Activated B cell treated with CpG ODN at 0.5 μM for 24 hours (primary cell): ENCODE results near the gene PHACTR2. TPM values are rescaled to one million over a fixed set of nuclear protein-coding genes. Genes with fewer than 3 reads are reported as not detected.
A peak's percentile ranks its signal among the peaks of the same experiment; 100 is the strongest.

ENCODE experiments used
- ATAC-seq: fragments of 200-7000 bp; cut with Tn5 transposase; one replicate; pipeline ENCODE4 v1.10.0; 2021; ENCODE audit warnings: low read depth, mild to moderate bottlenecking, moderate library complexity
- CTCF ChIA-PET: fragments of 350-600 bp; sonication (Branson Sonifier 250); formaldehyde crosslinking; loops from one replicate; lab custom pipeline; 2021; ENCODE audit warnings: antibody characterized with exemption; lab: Charles Lee
- POLR2A ChIA-PET: fragments of 350-600 bp; sonication (Branson Sonifier 250); formaldehyde crosslinking; loops from one replicate; lab custom pipeline; 2021; ENCODE audit warnings: antibody characterized with exemption; lab: Charles Lee
- DNase-seq: peaks from one replicate; pipeline ENCODE4 v3.0.0; 2022
- H3K27ac Mint-ChIP-seq: one replicate; pipeline ENCODE4 v1.8.0; 2020; ENCODE audit warnings: mixed read lengths
- H3K27me3 Mint-ChIP-seq: one replicate; pipeline ENCODE4 v1.8.0; 2021; ENCODE audit warnings: mixed read lengths
- H3K36me3 Mint-ChIP-seq: one replicate; pipeline ENCODE4 v1.8.0; 2021; ENCODE audit warnings: low read depth, mixed read lengths
- H3K4me1 Mint-ChIP-seq: one replicate; pipeline ENCODE4 v1.8.0; 2021; ENCODE audit warnings: mixed read lengths
- H3K4me3 Mint-ChIP-seq: one replicate; pipeline ENCODE4 v1.8.0; 2020; ENCODE audit warnings: mild to moderate bottlenecking, mixed read lengths
- H3K9me3 Mint-ChIP-seq: one replicate; pipeline ENCODE4 v1.8.0; 2020; ENCODE audit warnings: mixed read lengths
- CTCF ChIP-seq: fragments of 200-600 bp; IDR thresholded peaks from one replicate; pipeline ENCODE4 v1.8.0; 2022; ENCODE audit warnings: antibody characterized with exemption, mild to moderate bottlenecking
- intact Hi-C: fragments of 100-400 bp; cut with micrococcal nuclease; formaldehyde crosslinking; loops from one replicate; pipeline ENCODE4 v1.15.1; 2024
- total RNA-seq: library from RNA; stranded (reverse); gene quantifications from 2 replicates; pipeline ENCODE4 v1.2.3, GENCODE V29; 2022

The PHACTR2 gene
- total RNA-seq, 1 donor from 2014 or later, result 11.7 TPM

- CTCF ChIA-PET, result no interaction called here
- Mint-ChIP-seq H3K9me3 (no peaks in the 10 kb centered on the region), H3K36me3 (peaks cover 12% of the 10 kb centered on the region), H3K4me3 (no peak overlapping the region), H3K4me1 (peaks cover 11% of the 10 kb centered on the region), H3K27me3 (no peaks in the 10 kb centered on the region), H3K27ac (no peak overlapping the region)
- no peak for TF ChIP-seq CTCF
- DNase-seq, result no peak
- POLR2A ChIA-PET, result no interaction called here
- no peak for ATAC-seq
- intact Hi-C loops, result no loop called here
Measured at GRCh38 chr6:143839196-143839595, 161.4 kb downstream of the PHACTR2 start.

- Mint-ChIP-seq H3K9me3 (no peaks in the 10 kb centered on the region), H3K27me3 (no peaks in the 10 kb centered on the region), H3K36me3 (peaks cover 26% of the 10 kb centered on the region), H3K4me1 (peaks cover 17% of the 10 kb centered on the region), H3K27ac (no peak overlapping the region), H3K4me3 (peak overlapping the region; percentile 11)
- intact Hi-C loops, result loop anchor here (5.0 to 10.0 kb wide), 5 partner anchors 102 to 1894 kb away; partner anchors contain the start of genes EPM2A and FUCA2
- no peak for TF ChIP-seq CTCF
- DNase-seq (no peak), ATAC-seq (no peak)
- ChIA-PET CTCF (no interaction called here), POLR2A (no interaction called here)
Measured at GRCh38 chr6:143840595-143841265, 163.0 kb downstream of the PHACTR2 start.

GRCh38 chr6:143842461-143842901 is 164.7 kb downstream of the PHACTR2 start:
- H3K4me3 Mint-ChIP-seq, result peak overlapping the region; percentile 92
- ChIA-PET CTCF (interaction anchor here (0.8 to 1.7 kb wide), 3 partner anchors 98 to 267 kb away, joined by 3 to 8 read pairs (median 4); no protein-coding TSS in a partner anchor), POLR2A (interaction anchor here (0.6 to 2.0 kb wide), 9 partner anchors 10 to 1893 kb away, joined by 3 to 17 read pairs (median 4); partner anchors contain the start of genes ADAT2, PEX3 and SF3B5)
- TF ChIP-seq CTCF, result no peak
- peak overlapping the region; percentile 96 for H3K27ac Mint-ChIP-seq
- H3K9me3 Mint-ChIP-seq, result no peaks in the 10 kb centered on the region
- peak; percentile 40 for ATAC-seq
- H3K4me1 Mint-ChIP-seq, result peaks cover 17% of the 10 kb centered on the region
- no peaks in the 10 kb centered on the region for H3K27me3 Mint-ChIP-seq
- peaks cover 43% of the 10 kb centered on the region for H3K36me3 Mint-ChIP-seq
- intact Hi-C loops, result loop anchor here (5.0 to 10.0 kb wide), 5 partner anchors 100 to 1892 kb away; partner anchors contain the start of genes EPM2A and FUCA2
- DNase-seq, result no peak

GRCh38 chr6:143842902-143843676 is 165.3 kb downstream of the PHACTR2 start, which contains the start of gene LTV1:
Gene LTV1 (plus strand): TSS chr6:143843338. CDS start chr6:143843478, 140 bp downstream.
- H3K4me3 Mint-ChIP-seq, result peak within 1 kb of the TSS; percentile 92

More at GRCh38 chr6:143842902-143843676, 165.3 kb downstream of the PHACTR2 start, which contains the start of gene LTV1:
- H3K36me3 Mint-ChIP-seq, result peaks cover 48% of the 10 kb centered on the region
- CTCF ChIA-PET, result interaction anchor here (0.7 to 1.7 kb wide), 4 partner anchors 10 to 268 kb away, joined by 3 to 8 read pairs (median 4); no protein-coding TSS in a partner anchor
- peaks cover 17% of the 10 kb centered on the region for H3K4me1 Mint-ChIP-seq
- POLR2A ChIA-PET, result interaction anchor here (0.6 to 2.0 kb wide), 11 partner anchors 10 to 1893 kb away, joined by 3 to 17 read pairs (median 4); partner anchors contain the start of genes ADAT2, PEX3 and SF3B5
- DNase-seq (peak; percentile 84), ATAC-seq (peak; percentile 97)
- H3K27me3 Mint-ChIP-seq, result no peaks in the 10 kb centered on the region
- TF ChIP-seq CTCF, result no peak
- peak within 1 kb of the TSS; percentile 96 for H3K27ac Mint-ChIP-seq
- intact Hi-C loops, result loop anchor here (1.0 to 10.0 kb wide), 12 partner anchors 99 to 1892 kb away; partner anchors contain the start of genes ADAT2, AIG1, EPM2A and FUCA2
- no peaks in the 10 kb centered on the region for H3K9me3 Mint-ChIP-seq
